Endothelial cell of umbilical vein (primary cell): ENCODE results near the gene MT1F. TPM values are rescaled to one million over a fixed set of nuclear protein-coding genes. Genes with fewer than 3 reads are reported as not detected.

Experiments
- BruUV-seq: library from RNA; stranded (reverse); fragments of 400-500 nt; replicated peaks from 2 replicates; lab custom pipeline; 2021; lab: Mats Ljungman, UMichigan
- CTCF ChIA-PET: fragments of 300-600, 350-600 bp; sonication (Branson Sonifier 250); formaldehyde crosslinking; loops from one replicate; lab custom pipeline; 2021; ENCODE audit warnings: antibody characterized with exemption, inconsistent platforms; lab: Charles Lee
- POLR2A ChIA-PET: fragments of 300-600, 350-600 bp; sonication (Branson Sonifier 250); formaldehyde crosslinking; loops from one replicate; lab custom pipeline; 2021; ENCODE audit warnings: antibody characterized with exemption, inconsistent platforms; lab: Charles Lee
- DNase-seq: peaks from one replicate; pipeline ENCODE4 v3.0.0-alpha.2; 2011; ENCODE audit warnings: low read depth, low spot score
- FAIRE-seq: peaks from 2 replicates; lab custom pipeline; 2011; peaks lifted over from hg19 to GRCh38; lab: Jason Lieb, UNC
- H2AFZ ChIP-seq: 2 replicates; pipeline ENCODE4 v1.6.0; 2012; ENCODE audit warnings: low read depth, low read length, control low read depth, inconsistent platforms
- H3K27ac ChIP-seq: 2 replicates; pipeline ENCODE4 v1.5.1; 2011; ENCODE audit warnings: low read depth, mild to moderate bottlenecking, control low read depth, low read length, moderate library complexity; ENCODE audit not compliant: insufficient read depth
- H3K27me3 ChIP-seq, 2 experiments: 2 replicates each; pipeline versions ENCODE4 v1.6.0 to v1.6.1; 2011; ENCODE audit warnings: low read length in 2 of 2, mixed read lengths in 1 of 2; ENCODE audit not compliant: control insufficient read depth in 2 of 2, insufficient read depth in 2 of 2
- H3K36me3 ChIP-seq, 2 experiments: 2 replicates in 1 of 2; 3 replicates in 1 of 2; pipeline ENCODE4 v1.5.1; 2011; ENCODE audit warnings: low read length in 2 of 2, mild to moderate bottlenecking in 1 of 2, moderate library complexity in 1 of 2; ENCODE audit not compliant: control insufficient read depth in 2 of 2, insufficient read depth in 2 of 2; ENCODE audit errors: extremely low read depth in 1 of 2
- H3K4me1 ChIP-seq: 3 replicates; pipeline ENCODE4 v1.5.1; 2011; ENCODE audit warnings: mild to moderate bottlenecking, low read length; ENCODE audit not compliant: control insufficient read depth, insufficient read depth; ENCODE audit errors: extremely low read depth
- H3K4me2 ChIP-seq: 2 replicates; pipeline ENCODE4 v1.6.1; 2011; ENCODE audit warnings: low read length, control low read depth, mixed read lengths; ENCODE audit not compliant: insufficient read depth
- H3K4me3 ChIP-seq, 3 experiments: fragments of 200-600 bp in 1 of 3; sonication (generic), shearing (Covaris generic) in 1 of 3; replicated peaks in 1 of 3; 2 replicates each; pipeline ENCODE4 v1.5.1; 2011 to 2016; ENCODE audit warnings: control low read depth in 3 of 3, low read length in 3 of 3, mild to moderate bottlenecking in 2 of 3, inconsistent platforms in 1 of 3, low read depth in 1 of 3, moderate library complexity in 1 of 3; ENCODE audit not compliant: insufficient read depth in 1 of 3
- H3K79me2 ChIP-seq: 2 replicates; pipeline ENCODE4 v1.6.0; 2012; ENCODE audit warnings: low read length, inconsistent platforms; ENCODE audit not compliant: control insufficient read depth, insufficient read depth
- H3K9ac ChIP-seq: replicated peaks from 2 replicates; pipeline ENCODE3; 2011; ENCODE audit warnings: low read length, control low read depth; ENCODE audit not compliant: insufficient read depth; ENCODE audit errors: extremely low read depth
- H3K9me1 ChIP-seq: replicated peaks from 3 replicates; pipeline ENCODE4 v1.6.0; 2011; ENCODE audit warnings: mild to moderate bottlenecking, low read length; ENCODE audit not compliant: control insufficient read depth, insufficient read depth; ENCODE audit errors: extremely low read depth
- H3K9me3 ChIP-seq: replicated peaks from 2 replicates; pipeline ENCODE4 v1.5.1; 2012; ENCODE audit warnings: low read length, inconsistent platforms; ENCODE audit not compliant: control insufficient read depth, insufficient read depth
- H4K20me1 ChIP-seq: replicated peaks from 2 replicates; pipeline ENCODE3; 2011; ENCODE audit warnings: mild to moderate bottlenecking, low read length; ENCODE audit not compliant: control insufficient read depth, insufficient read depth; ENCODE audit errors: extremely low read depth
- CTCF ChIP-seq, 2 donors: IDR thresholded peaks; 1 replicate in 1 of 2; 2 replicates in 1 of 2; pipeline ENCODE4 v1.5.1; 2011; ENCODE audit warnings: low read length in 2 of 2, mild to moderate bottlenecking in 2 of 2, moderate library complexity in 2 of 2, control low read depth in 1 of 2, inconsistent platforms in 1 of 2, low read depth in 1 of 2; ENCODE audit not compliant: insufficient read depth in 1 of 2; ENCODE audit errors: extremely low read depth in 1 of 2
- EZH2 ChIP-seq: IDR thresholded peaks from 2 replicates; pipeline ENCODE4 v1.6.1; 2012; ENCODE audit warnings: borderline replicate concordance, low read depth, mild to moderate bottlenecking, moderate library complexity, low read length, inconsistent platforms; ENCODE audit not compliant: severe bottlenecking
- FOS ChIP-seq: IDR thresholded peaks from 2 replicates; pipeline ENCODE4 v1.6.1; 2011; ENCODE audit warnings: mild to moderate bottlenecking, low read length, moderate library complexity, borderline replicate concordance; ENCODE audit not compliant: insufficient read depth
- GATA2 ChIP-seq: IDR thresholded peaks from 2 replicates; pipeline ENCODE4 v1.7.0; 2011; ENCODE audit warnings: low read depth, mild to moderate bottlenecking, moderate library complexity, mixed read lengths, low read length; ENCODE audit not compliant: insufficient read length, insufficient read depth
- JUN ChIP-seq: IDR thresholded peaks from 2 replicates; pipeline ENCODE4 v1.6.1; 2011; ENCODE audit warnings: borderline replicate concordance, low read depth; ENCODE audit not compliant: insufficient read length, insufficient read depth
- MAX ChIP-seq: IDR thresholded peaks from 2 replicates; pipeline ENCODE4 v1.6.1; 2011; ENCODE audit not compliant: insufficient read depth, insufficient read length
- MYC ChIP-seq: IDR thresholded peaks from one replicate; pipeline ENCODE4 v1.6.1; 2011; ENCODE audit warnings: mild to moderate bottlenecking, low read depth, low read length
- POLR2A ChIP-seq: IDR thresholded peaks from 2 replicates; pipeline ENCODE4 v1.6.1; 2012; ENCODE audit warnings: low read depth, mild to moderate bottlenecking, control low read depth, low read length
- POLR2AphosphoS5 ChIP-seq: IDR thresholded peaks from 2 replicates; pipeline ENCODE4 v1.6.1; 2012; ENCODE audit warnings: low read depth, mild to moderate bottlenecking, control low read depth, low read length, moderate library complexity; ENCODE audit not compliant: insufficient read depth
- dilution Hi-C: fragments of 300-500 bp; cut with MboI; formaldehyde crosslinking; loops from one replicate; pipeline ENCODE4 v1.15.0; 2019; ENCODE audit warnings: low sequenced_read_pairs; ENCODE audit not compliant: extremely low pct_ligation_motif_present
- intact Hi-C: fragments of 100-400 bp; cut with micrococcal nuclease; formaldehyde crosslinking; loops from one replicate; pipeline ENCODE4 v1.10.0; 2022
- polyA plus RNA-seq, 4 experiments: library from polyadenylated mRNA; depleted of rRNA in 3 of 4; stranded (reverse) in 3 of 4; unstranded in 1 of 4; fragments of >200 nt; gene quantifications; 2 replicates each; pipeline versions ENCODE4 v1.2.1 to v1.2.3, GENCODE V29; 2011 to 2012; ENCODE audit warnings: missing spikeins in 1 of 4
- total RNA-seq: library from RNA; stranded (reverse); gene quantifications from 2 replicates; pipeline ENCODE4 v1.2.3, GENCODE V29; 2021

Gene MT1F
- total and polyA plus RNA-seq, 2 donors (not counting 3 experiments of a cell fraction or from before 2014, with no cell fraction given): 2.2 to 2.6 TPM

GRCh38 chr16:56690420-56691122, 32.8 kb downstream of the MT1F start:
- BruUV-seq: no TSS peak
- H3K27me3 ChIP-seq: no peaks in the 10 kb centered on the region
- no peak overlapping the region for H3K4me3 ChIP-seq
- TF ChIP-seq CTCF (IDR thresholded peaks at IDR 0.05; ENCODE audit: extremely low read depth in 1 of 2, insufficient read depth in 1 of 2, low read depth in 1 of 2, low read length in 2 of 2) (no peak), MAX (no peak), GATA2 (no peak), JUN (no peak), EZH2 (no peak), POLR2A (no peak), POLR2AphosphoS5 (no peak), FOS (no peak), MYC (no peak)
- no peaks in the 10 kb centered on the region for H3K36me3 ChIP-seq
- no peaks in the 10 kb centered on the region for H3K9me3 ChIP-seq
- H3K27ac ChIP-seq: no peak overlapping the region
- DNase-seq: no peak
- CTCF ChIA-PET: interaction anchor here (0.9 to 1.7 kb wide), 2 partner anchors 10 to 47 kb away, joined by 3 to 5 read pairs; no protein-coding TSS in a partner anchor
- no peaks in the 10 kb centered on the region for H3K79me2 ChIP-seq
- H3K4me2 ChIP-seq: no peak overlapping the region
- H3K4me1 ChIP-seq: no peaks in the 10 kb centered on the region
- intact Hi-C loops (no loop called here), dilution Hi-C loops (no loop called here)
- no peak overlapping the region for H2AFZ ChIP-seq
- no peaks in the 10 kb centered on the region for H4K20me1 ChIP-seq
- no peaks in the 10 kb centered on the region for H3K9me1 ChIP-seq
- POLR2A ChIA-PET: no interaction called here
- no peak for FAIRE-seq
- no peak overlapping the region for H3K9ac ChIP-seq
